HG03571 (cell line): ENCODE measurements around the gene RAB1B.

Source experiments
- ATAC-seq: cut with Tn5 transposase; IDR thresholded peaks from one replicate; pipeline ENCODE4 v1.9.1; 2021; ENCODE audit not compliant: unreplicated experiment

The RAB1B gene

GRCh38 chr11:66268244-66268951, at the start of gene RAB1B:
TSS of gene RAB1B (plus strand) at chr11:66268639. CDS start at chr11:66268680, 41 bp downstream.
- ATAC-seq: peak; percentile 72

GRCh38 chr11:66218846-66219620, 49.4 kb upstream of the RAB1B start:
- ATAC-seq: no peak

- ATAC-seq: no peak
These were observed 48.4 kb upstream of the RAB1B start for GRCh38 chr11:66219846-66220565.

- ATAC-seq: no peak
These were observed 47.9 kb upstream of the RAB1B start for GRCh38 chr11:66220566-66220935.

GRCh38 chr11:66221012-66221411, 47.4 kb upstream of the RAB1B start:
- ATAC-seq: no peak

GRCh38 chr11:66221726-66222236, 46.7 kb upstream of the RAB1B start:
- ATAC-seq: no peak

- peak; percentile 81 for ATAC-seq
These were observed 45.9 kb upstream of the RAB1B start for GRCh38 chr11:66222358-66223149.

GRCh38 chr11:66224226-66224855, 44.1 kb upstream of the RAB1B start:
- no peak for ATAC-seq

GRCh38 chr11:66225066-66225465, 43.4 kb upstream of the RAB1B start:
- ATAC-seq: no peak

GRCh38 chr11:66226101-66226500, 42.3 kb upstream of the RAB1B start:
- ATAC-seq: no peak

- no peak for ATAC-seq
These were observed 40.7 kb upstream of the RAB1B start for GRCh38 chr11:66227700-66228099.

- no peak for ATAC-seq
These were observed 39.9 kb upstream of the RAB1B start for GRCh38 chr11:66228521-66228920.

GRCh38 chr11:66230156-66230555, 38.3 kb upstream of the RAB1B start:
- ATAC-seq: no peak

GRCh38 chr11:66230978-66231377, 37.5 kb upstream of the RAB1B start:
- ATAC-seq: no peak

GRCh38 chr11:66231561-66231960, 36.9 kb upstream of the RAB1B start:
- ATAC-seq: no peak

- ATAC-seq: no peak
These were observed 35.7 kb upstream of the RAB1B start for GRCh38 chr11:66232769-66233168.

- no peak for ATAC-seq
These were observed 35.1 kb upstream of the RAB1B start for GRCh38 chr11:66233301-66233700.

GRCh38 chr11:66235141-66235540, 33.3 kb upstream of the RAB1B start:
- ATAC-seq: no peak

- no peak for ATAC-seq
These were observed 30.6 kb upstream of the RAB1B start for GRCh38 chr11:66237867-66238266.

- no peak for ATAC-seq
These were observed 29.5 kb upstream of the RAB1B start for GRCh38 chr11:66238786-66239413.
